Measurements from ENCODE around the gene ATXN7L1.
"Not testable (repeated sequence)": the region's sequence is repeated elsewhere in the genome, so short reads cannot be mapped to it uniquely, and the experiment has no call there.

The ATXN7L1 gene

DNA sequence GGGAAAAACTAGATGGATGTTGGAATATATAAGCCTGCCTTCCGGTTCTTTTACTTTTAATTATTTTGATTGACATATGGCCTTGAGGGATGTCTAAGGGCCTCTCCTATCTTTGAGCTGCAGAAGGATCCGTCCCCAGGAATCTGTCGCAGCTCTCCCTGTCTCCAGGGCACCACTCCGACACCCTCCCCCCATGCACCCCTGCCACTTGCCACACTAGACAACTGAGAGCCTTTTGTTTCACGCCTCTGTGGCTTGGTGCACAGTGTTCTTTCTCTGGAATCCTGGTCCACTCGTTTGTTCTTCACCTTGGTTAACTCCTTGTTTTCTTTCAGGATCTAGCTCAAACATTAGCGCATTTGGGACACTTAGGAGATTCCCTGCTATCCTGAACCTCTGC lies 171.0 kb downstream of the ATXN7L1 start:
- DNase-seq (ENCODE audit: low spot score): no peak
- TF ChIP-seq, protein P1, sequence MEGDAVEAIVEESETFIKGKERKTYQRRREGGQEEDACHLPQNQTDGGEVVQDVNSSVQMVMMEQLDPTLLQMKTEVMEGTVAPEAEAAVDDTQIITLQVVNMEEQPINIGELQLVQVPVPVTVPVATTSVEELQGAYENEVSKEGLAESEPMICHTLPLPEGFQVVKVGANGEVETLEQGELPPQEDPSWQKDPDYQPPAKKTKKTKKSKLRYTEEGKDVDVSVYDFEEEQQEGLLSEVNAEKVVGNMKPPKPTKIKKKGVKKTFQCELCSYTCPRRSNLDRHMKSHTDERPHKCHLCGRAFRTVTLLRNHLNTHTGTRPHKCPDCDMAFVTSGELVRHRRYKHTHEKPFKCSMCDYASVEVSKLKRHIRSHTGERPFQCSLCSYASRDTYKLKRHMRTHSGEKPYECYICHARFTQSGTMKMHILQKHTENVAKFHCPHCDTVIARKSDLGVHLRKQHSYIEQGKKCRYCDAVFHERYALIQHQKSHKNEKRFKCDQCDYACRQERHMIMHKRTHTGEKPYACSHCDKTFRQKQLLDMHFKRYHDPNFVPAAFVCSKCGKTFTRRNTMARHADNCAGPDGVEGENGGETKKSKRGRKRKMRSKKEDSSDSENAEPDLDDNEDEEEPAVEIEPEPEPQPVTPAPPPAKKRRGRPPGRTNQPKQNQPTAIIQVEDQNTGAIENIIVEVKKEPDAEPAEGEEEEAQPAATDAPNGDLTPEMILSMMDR (IDR thresholded peaks at IDR 0.05): no peak
- Histone ChIP-seq H3K27ac (no peak overlapping the region), H3K4me3 (no peak overlapping the region)

DNA sequence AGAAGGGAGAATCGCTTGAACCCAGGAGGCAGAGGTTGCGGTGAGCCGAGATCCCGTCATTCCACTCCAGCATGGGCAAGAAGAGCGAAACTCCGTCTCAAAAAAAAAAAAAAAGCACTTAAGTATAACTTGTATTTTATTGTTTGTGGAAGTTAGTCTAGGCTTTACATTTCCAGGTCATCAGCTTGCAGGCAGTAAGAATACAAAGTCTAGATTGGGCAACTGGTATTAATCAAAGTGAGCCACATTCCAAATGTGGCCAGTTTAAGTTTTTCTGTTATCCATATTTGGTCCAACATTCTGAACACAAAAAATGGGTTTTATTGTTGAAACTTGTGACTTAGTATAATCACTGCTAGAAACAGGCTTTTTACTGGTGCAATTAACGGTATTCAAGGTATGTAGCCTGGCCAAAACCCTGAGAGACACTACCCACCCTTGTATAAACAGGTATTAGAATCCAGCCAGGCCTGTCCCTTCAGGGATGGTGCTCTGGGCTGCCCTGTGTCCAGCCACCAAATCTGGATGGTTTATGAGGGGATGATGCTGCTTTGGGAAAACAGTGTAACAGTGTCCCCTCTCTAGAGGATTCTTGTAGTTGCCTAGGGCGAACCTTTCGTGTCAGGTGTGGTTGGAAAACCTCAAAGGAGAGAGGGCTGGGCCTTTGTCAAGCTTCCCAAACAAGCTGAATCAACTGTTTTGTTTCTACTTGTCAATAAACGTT lies 173.0 kb downstream of the ATXN7L1 start:
- Histone ChIP-seq H3K27ac (no peak overlapping the region), H3K4me3 (no peak overlapping the region)
- no peak for DNase-seq (ENCODE audit: low spot score)
- TF ChIP-seq, protein P1 (IDR thresholded peaks at IDR 0.05): no peak

DNA sequence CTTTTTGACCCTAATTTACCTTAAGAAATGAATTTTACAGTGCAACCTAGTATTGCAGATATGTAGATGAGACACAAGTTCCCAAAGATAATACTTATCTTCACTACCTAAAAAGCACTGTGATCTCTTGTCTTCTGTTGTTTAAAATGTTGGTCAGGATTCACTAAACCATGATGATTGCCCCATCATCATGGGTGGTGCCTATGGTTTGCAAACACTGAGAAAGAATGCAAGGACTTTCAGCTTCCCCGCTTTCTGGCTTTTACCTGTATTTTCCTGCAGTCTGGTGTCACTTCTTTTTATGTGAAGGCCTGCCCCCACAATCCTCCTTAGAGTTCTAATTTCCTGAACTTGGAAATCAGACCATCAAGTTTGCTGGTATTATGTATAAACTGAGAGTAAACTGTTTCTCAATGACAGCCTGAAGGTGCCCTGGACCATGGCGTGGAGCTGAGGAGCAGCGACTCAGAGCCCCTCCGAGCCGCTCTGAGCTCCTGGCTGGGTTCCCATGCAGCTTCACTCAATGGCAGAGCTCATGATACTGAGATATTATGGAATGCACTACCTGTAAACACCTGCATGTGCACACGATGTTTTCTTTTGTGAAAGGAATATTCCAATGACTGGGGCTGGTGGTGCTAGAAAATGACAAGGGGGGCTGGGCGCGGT lies 176.7 kb downstream of the ATXN7L1 start:
- Histone ChIP-seq H3K27ac (no peak overlapping the region), H3K4me3 (no peak overlapping the region)
- TF ChIP-seq, protein P1 (IDR thresholded peaks at IDR 0.05): no peak
- DNase-seq (ENCODE audit: low spot score): no peak

DNA sequence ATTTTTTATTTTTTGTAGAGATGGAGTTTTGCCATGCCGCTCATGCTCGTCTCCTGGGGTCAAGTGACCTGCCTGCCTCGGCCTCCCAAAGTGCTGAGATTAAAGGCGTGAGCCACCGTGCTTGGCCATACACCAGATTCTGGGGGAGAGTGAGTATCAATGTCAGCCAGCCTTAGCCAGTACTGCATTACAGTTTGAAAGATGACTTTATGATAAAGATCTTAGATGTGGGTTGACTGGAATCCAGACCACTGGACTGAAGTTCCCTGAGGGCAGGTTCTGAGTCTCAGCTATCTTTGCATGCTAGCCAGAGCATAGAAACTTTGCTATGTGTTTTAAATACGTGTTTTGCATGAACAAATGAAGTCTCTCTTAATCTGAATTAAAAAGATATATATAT lies 177.9 kb downstream of the ATXN7L1 start:
- TF ChIP-seq, protein P1 (IDR thresholded peaks at IDR 0.05): no peak
- no peak for DNase-seq (ENCODE audit: low spot score)
- Histone ChIP-seq H3K4me3 (no peak overlapping the region), H3K27ac (no peak overlapping the region)

DNA sequence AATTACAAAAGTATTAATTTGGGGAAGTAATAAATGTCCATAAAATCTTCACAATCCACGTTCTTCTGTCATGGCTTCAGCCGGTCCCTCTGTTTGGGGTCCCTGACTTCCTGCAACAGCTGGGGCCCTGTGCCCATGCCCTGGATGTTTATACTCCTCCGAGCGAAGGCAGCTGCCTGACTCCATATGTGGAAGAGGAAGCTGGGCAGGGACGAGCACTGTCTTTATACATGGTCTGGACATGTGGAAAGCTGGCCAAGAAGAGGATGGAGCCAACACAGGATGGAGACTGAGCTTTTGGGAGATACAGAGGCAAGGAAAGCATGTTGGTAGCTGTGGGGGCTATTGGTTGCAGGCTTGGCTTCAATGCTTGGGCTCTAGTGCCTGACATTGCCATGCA lies 178.6 kb downstream of the ATXN7L1 start:
- DNase-seq (ENCODE audit: low spot score): no peak
- TF ChIP-seq, protein P1 (IDR thresholded peaks at IDR 0.05): no peak
- no peak overlapping the region for H3K4me3 ChIP-seq
- H3K27ac ChIP-seq: no peak overlapping the region

DNA sequence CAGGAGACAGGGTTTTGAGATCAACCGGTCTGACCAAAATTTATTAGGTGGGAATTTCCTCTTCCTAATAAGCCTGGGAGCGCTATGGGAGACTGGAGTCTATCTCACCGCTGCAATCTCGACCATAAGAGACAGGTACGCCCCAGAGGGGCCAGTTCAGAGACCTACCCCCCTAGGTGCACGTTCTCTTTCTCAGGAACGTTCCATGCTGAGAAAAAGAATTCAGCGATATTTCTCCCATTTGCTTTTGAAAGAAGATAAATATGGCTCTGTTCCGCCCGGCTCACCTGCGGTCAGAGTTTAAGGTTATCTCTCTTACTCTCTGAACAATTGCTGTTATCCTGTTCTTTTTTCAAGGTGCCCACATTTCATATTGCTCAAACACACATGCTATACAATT lies 179.2 kb downstream of the ATXN7L1 start:
- H3K27ac ChIP-seq; DNase-seq (ENCODE audit: low spot score); H3K4me3 ChIP-seq: not testable (repeated sequence)

DNA sequence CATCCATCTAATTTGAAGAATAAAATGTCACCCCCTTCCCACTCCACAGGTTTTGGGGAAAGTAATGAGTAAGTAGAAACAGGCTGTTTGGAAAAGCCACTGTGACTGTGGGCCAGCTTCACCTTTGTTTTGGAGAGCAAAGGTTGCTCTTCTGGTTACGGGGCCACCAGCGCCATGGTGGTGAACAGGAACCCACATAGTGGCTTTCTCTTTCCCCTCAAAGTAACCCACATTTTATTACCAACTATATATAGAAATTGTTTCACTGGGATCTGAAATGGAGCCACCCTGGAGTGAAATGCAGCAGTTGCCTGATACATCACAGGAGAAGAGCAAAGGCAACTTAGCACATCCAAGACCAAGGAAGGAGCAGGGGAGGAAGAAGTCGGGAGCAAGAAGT lies 182.8 kb downstream of the ATXN7L1 start:
- Histone ChIP-seq H3K4me3 (no peak overlapping the region), H3K27ac (no peak overlapping the region)
- DNase-seq (ENCODE audit: low spot score): no peak
- TF ChIP-seq, protein P1 (IDR thresholded peaks at IDR 0.05): no peak

Measured in coronary artery (tissue), 2 donors.